Fibroblast of villous mesenchyme (primary cell): ENCODE results near the gene RAD18. TPM values are rescaled to one million over a fixed set of nuclear protein-coding genes. Genes with fewer than 3 reads are reported as not detected.

Experiments
- DNase-seq: peaks from one replicate; pipeline ENCODE4 v3.0.0-alpha.2; 2010; ENCODE audit warnings: low read depth
- H3K4me3 ChIP-seq: 2 replicates; pipeline ENCODE4 v1.5.1; 2011; ENCODE audit warnings: low read depth, mild to moderate bottlenecking, low read length
- total RNA-seq: library from RNA; depleted of rRNA; stranded (reverse); fragments of >200 nt; gene quantifications from 2 replicates; pipeline ENCODE4 v1.2.3, GENCODE V29; 2012
- TF ChIP-seq, protein P1 (sequence below): IDR thresholded peaks from 2 replicates; pipeline ENCODE4 v1.5.1; 2012; ENCODE audit warnings: low read depth, mild to moderate bottlenecking, low read length; ENCODE audit not compliant: insufficient read depth

The RAD18 gene
- total RNA-seq, 1 donor: 18.1 TPM

DNA sequence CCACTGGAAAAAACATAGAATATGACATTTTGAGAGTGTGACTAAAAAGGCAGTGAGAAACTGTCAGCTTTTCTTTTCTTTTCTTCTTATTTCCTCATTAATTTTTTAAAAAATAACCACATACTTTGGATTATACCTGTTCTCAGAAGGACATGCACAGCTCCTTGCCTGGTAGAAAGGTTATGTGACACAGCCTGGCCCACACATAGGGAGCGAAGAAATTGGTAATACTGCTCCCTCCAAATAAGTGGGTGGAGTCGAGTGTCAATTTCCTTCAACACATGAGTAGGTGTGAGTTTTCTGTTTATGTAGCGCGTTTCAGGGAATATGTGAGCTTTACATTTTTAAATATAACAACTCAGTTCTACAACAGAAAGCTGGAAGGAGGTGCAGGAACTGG lies 28.9 kb upstream of the RAD18 start:
- no peak for DNase-seq
- TF ChIP-seq, protein P1, sequence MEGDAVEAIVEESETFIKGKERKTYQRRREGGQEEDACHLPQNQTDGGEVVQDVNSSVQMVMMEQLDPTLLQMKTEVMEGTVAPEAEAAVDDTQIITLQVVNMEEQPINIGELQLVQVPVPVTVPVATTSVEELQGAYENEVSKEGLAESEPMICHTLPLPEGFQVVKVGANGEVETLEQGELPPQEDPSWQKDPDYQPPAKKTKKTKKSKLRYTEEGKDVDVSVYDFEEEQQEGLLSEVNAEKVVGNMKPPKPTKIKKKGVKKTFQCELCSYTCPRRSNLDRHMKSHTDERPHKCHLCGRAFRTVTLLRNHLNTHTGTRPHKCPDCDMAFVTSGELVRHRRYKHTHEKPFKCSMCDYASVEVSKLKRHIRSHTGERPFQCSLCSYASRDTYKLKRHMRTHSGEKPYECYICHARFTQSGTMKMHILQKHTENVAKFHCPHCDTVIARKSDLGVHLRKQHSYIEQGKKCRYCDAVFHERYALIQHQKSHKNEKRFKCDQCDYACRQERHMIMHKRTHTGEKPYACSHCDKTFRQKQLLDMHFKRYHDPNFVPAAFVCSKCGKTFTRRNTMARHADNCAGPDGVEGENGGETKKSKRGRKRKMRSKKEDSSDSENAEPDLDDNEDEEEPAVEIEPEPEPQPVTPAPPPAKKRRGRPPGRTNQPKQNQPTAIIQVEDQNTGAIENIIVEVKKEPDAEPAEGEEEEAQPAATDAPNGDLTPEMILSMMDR: no peak
- H3K4me3 ChIP-seq: no peak overlapping the region

DNA sequence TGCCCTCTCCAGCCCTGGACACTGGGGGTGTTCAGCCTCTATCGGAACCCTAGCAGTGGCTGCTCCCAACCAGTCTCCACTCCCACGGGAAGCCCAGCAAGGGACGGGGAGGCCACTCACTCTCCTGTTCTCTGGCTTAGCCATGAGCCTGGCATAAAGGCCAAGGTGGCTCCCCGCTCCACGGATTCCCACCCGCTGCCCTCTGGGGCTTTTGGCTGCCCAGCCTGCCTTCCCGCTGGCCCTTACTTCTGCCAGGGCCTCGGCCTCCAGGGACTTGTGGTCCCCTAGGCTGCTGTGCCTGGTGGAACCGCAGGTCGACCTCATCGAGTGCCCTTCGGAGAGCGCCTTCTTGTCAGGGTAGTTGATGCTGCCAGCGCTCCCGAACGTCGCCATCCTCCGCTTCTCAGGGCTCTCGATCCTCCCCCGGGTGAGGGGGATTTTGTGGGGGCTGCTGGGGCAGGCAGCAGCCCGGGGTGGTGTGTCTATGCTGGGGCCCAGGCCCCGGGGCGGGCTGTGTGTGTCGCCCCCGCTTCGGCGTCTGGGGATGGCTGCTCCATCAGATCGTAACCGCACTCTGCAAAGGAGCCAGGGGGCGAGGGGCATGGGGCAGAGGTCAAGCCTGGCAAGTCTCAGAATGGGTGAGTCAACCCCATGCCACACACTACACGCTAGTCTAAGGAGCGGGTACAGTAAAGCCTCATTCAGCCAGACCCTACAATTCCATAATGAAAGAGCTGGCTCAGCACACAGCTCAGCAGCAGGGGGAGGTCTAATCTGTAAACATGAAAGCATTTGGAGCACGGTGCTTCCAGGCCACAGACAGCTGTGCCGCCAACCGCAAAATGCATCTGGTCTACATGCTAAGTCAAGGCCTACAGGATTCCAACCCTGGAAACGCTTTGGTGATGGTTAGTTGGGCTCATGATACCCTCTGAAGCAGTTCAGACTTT lies 27.3 kb upstream of the RAD18 start:
- H3K4me3 ChIP-seq: no peak overlapping the region
- DNase-seq: peak; percentile 98
- TF ChIP-seq, protein P1: peak; percentile 21

DNA sequence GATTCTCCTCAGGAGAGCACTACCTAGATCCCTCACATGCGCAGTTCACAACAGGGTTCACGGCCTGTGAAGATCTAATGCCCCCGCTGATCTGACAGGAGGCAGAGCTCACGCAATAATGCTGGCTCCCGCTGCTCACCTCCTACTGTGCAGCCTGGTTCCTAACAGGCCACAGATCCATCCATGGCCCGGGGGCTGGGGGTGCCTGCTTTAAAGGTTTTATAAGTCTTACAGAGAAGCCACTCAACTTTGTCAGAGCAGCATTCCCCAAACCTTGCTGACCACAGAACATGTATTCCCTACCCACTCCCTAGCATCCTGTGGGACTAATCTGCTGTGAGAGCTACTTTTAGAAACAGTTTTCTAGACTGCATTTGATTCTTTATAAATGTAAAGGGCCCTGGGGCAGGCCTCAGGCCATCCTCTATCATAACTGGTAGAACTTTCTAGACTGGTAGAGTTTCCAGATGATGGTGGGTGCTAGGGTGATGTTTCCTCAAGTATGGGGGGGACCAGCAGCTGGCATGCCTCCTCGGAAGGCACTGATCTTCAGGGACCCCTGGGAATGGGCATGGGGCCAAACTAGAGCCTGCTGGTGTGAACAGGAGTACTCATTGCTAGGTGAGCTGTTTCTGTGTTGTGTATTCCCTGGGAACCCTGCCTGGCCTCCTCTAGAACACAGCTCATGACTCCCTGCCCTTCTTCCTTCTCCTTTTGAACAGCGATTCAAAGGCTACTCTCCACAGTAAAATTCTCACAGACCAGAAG lies 25.7 kb upstream of the RAD18 start:
- DNase-seq: no peak
- H3K4me3 ChIP-seq: no peak overlapping the region
- TF ChIP-seq, protein P1: no peak

DNA sequence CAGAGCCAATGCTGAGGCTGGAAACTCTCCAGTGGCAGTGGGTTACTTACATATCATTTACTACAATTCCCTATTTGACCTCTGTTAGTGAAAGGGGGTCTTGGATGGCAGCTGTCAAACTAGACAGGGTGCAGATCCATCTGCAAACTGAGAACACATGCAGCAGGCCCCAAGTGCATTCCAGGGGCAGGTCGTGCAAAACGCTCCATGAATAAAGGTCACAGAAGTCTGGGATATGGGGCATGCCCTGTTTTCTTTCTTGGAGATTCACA lies 25.0 kb upstream of the RAD18 start:
- TF ChIP-seq, protein P1: no peak
- H3K4me3 ChIP-seq: no peak overlapping the region
- no peak for DNase-seq

GRCh38 chr3:8987645-8988383 lies 24.5 kb upstream of the RAD18 start:
- H3K4me3 ChIP-seq: no peak overlapping the region
- peak; percentile 67 for DNase-seq
- TF ChIP-seq, protein P1: peak; percentile 84

DNA sequence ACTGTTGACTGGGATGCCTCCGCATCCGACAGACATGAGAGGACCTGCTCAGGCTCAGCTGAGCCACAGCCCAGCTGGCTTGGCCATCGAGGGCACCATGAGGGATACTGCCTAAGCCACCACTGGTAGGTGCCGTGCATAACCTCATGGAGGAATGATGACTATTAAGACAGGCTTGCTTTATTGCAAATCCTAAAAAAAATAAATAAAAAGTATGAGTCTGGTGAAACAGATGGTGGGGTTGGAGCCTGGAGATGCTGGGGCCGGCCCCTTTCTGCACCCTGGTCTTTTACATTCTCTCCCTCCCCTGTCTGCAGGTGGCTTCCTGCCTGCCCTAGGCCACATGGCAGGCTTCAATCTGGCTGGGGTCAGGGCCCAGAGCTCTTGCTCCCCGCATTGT lies 24.0 kb upstream of the RAD18 start:
- H3K4me3 ChIP-seq: no peak overlapping the region
- DNase-seq: no peak
- TF ChIP-seq, protein P1: no peak
